OCI-LY3 (cell line): ENCODE measurements around the gene CD83.

Experiments
- EZH2phosphoT487 ChIP-seq: fragments of 200-600 bp; shearing (Covaris generic); IDR thresholded peaks from 2 replicates; pipeline ENCODE4 v1.6.1; 2018; ENCODE audit warnings: antibody characterized with exemption, mixed run types, low read depth
- TF ChIP-seq, protein P1 (sequence below): fragments of 200-600, 300-600 bp; sonication (generic); IDR thresholded peaks from 2 replicates; pipeline ENCODE4 v1.5.1; 2014; ENCODE audit warnings: antibody characterized with exemption, low read length, low read depth

DNA sequence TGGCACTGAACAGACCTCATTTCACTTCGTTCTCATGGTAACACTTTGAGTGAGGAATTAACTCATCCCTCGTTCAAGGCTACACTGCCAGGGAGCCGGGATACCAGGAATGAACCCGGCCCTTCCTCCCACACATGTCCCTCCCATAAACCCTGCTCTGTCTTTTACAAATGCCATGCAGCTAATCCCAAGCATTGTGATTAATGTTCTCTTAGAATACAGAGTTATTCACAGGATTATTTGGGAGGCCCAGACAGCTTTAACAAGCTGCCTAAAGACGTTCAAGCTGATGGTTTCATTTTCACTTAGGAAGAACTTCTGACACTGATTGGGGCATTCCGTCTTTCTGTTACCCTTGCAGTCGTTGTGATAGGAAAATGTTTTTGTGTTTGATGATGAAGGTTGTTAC, 42.5 kb upstream of the CD83 start:
- TF ChIP-seq, protein P1, sequence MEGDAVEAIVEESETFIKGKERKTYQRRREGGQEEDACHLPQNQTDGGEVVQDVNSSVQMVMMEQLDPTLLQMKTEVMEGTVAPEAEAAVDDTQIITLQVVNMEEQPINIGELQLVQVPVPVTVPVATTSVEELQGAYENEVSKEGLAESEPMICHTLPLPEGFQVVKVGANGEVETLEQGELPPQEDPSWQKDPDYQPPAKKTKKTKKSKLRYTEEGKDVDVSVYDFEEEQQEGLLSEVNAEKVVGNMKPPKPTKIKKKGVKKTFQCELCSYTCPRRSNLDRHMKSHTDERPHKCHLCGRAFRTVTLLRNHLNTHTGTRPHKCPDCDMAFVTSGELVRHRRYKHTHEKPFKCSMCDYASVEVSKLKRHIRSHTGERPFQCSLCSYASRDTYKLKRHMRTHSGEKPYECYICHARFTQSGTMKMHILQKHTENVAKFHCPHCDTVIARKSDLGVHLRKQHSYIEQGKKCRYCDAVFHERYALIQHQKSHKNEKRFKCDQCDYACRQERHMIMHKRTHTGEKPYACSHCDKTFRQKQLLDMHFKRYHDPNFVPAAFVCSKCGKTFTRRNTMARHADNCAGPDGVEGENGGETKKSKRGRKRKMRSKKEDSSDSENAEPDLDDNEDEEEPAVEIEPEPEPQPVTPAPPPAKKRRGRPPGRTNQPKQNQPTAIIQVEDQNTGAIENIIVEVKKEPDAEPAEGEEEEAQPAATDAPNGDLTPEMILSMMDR, result no peak
- no peak for TF ChIP-seq EZH2phosphoT487
